HG02610 (cell line): Measurements from ENCODE around the gene NRXN2.
"Not testable (repeated sequence)": the region's sequence is repeated elsewhere in the genome, so short reads cannot be mapped to it uniquely, and the experiment has no call there.

Source experiments
- ATAC-seq: cut with Tn5 transposase; IDR thresholded peaks from one replicate; pipeline ENCODE4 v1.9.1; 2021; ENCODE audit warnings: mild to moderate bottlenecking, moderate library complexity; ENCODE audit not compliant: unreplicated experiment

Gene NRXN2

GRCh38 chr11:64595922-64596321 lies 127.1 kb downstream of the NRXN2 start:
- not testable (repeated sequence) for ATAC-seq

- ATAC-seq, result no peak
Observed at GRCh38 chr11:64594159-64594939, 128.6 kb downstream of the NRXN2 start.

DNA sequence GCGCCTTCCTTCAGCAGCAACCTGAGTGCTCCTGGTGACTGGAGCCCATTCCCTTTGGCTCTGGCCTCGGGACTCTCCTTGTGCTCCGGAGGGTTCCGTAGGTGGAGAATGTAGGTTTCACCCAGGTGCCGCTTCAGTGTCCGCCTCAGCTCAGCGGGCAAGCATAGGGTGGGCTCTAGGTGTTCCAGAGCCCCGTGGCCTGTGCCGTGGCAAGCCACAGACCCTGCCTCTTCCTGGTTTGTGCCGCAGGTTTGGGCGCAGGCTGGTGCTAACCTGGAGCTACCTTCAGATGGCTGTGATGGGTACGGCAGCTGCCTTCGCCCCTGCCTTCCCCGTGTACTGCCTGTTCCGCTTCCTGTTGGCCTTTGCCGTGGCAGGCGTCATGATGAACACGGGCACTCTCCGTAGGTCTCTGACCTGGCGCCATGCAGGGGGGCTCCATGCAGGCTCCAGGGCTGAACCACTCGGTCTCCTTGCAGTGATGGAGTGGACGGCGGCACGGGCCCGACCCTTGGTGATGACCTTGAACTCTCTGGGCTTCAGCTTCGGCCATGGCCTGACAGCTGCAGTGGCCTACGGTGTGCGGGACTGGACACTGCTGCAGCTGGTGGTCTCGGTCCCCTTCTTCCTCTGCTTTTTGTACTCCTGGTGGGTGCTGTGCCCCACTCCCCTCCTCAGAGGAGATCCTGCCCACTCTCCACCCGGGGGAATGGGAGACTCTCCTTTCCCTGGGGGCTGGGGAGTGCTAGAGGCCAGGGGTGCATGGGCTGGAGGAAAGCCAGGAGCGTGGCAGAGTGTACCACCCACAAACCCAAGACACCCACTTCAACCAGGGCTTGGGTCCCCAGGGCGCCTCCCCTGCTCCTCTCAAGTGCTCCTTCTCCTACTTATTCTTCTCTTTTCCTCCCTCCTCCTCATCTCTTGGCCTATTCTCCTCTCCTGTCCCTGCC lies 129.6 kb downstream of the NRXN2 start:
- no peak for ATAC-seq

DNA sequence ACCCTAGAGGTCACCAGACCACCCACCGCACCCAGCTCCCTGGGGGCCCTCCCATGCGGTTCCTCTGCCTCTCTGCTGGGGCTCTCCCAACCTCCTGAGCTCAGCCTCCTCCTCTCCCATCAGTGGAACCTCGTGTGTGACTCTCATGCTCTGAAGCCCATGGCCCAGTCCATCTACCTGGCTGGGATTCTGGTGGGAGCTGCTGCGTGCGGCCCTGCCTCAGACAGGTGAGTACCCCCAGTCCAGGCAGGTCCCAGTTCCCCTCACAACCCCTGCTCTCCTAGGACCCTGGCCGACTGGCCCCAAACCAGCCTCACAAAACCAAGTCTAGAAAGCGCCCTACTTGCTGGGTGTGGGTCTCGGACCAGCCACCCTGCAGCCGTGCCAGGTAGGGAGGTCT lies 130.3 kb downstream of the NRXN2 start:
- no peak for ATAC-seq

- no peak for ATAC-seq
Observed at GRCh38 chr11:64592234-64592615, 130.8 kb downstream of the NRXN2 start.

- ATAC-seq, result no peak
Observed at GRCh38 chr11:64591257-64592233, 131.5 kb downstream of the NRXN2 start.

- no peak for ATAC-seq
Observed at GRCh38 chr11:64590763-64591221, 132.2 kb downstream of the NRXN2 start, which contains the start of gene SLC22A12. TSS of gene SLC22A12 (plus strand) at chr11:64591220. CDS start at chr11:64591557, 337 bp downstream.

DNA sequence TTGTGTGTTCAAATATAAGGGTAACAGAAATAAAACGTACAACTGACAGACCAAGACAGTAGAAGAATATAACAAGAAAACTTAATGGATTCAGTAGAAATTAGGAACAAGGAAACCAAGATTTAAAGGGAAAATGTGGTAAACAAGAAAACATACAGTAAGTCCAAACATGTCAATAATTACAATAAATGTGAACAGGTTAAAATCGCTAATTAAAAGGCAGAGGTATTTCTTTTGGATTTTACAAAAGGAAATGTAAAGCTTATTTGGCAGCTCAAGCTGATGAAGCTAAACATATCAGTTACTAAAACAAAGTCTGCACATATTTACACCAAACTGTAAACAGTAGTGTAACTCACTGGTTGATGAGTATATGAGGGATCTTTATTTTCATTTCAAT lies 134.3 kb downstream of the NRXN2 start:
- ATAC-seq, result no peak

DNA sequence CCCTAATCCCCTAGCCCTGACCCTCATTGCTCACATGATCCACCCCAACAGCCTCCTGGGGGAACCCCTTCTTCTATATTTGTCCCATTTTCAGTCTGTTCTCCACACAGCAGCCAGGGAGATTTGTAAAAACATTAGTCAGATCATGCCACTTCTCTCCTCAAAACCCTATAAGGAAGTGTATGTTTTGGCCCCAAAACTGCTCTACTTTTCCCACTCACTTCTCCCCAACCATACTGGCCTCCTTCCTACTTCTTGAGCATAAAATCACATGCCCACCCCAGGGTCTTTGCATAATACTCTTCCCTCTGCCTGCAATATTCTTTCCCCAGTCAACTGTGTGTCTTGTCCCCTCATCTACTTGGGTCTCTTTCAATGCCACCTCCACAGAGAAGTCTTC lies 136.6 kb downstream of the NRXN2 start:
- ATAC-seq, result no peak

DNA sequence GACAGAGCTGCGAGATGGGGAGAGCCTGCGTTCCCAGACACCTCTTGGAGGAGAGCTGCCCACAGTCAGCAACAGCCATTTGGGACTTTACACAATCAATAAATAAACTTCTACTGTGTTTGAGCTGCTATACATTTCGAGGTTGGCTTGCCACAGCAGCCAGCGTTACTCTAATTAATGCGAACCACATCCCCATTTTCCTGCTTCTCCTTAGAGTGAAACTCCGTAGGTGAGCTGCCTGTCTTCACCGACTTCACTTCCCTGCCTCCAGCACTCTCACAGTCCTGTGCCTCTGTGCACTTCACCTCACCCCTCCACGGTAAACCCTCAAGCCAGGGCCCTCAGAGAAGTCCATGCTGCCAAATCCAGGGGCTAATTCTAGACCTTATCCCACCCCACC lies 137.8 kb downstream of the NRXN2 start:
- no peak for ATAC-seq

GRCh38 chr11:64583296-64584262 lies 139.4 kb downstream of the NRXN2 start:
- ATAC-seq, result no peak

DNA sequence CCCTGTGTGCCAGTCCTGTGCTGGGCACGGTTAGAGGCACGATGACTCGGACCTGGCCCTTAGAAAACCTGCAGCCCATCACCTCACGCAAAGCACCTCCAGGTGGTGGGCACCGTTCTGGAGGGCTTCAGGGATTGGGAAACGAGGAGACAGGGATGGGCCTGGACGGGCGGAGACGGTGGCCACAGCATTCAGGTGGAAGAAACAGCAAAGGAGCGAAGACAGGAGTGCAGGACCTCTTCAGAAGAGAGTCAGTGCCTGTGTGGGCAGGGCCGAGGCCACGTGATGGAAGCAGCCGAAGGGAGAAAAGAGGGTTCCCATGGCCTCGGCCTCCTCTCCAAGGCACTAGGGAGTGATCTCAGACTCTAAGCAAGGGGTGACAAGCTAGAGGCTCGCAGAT lies 140.1 kb downstream of the NRXN2 start:
- no peak for ATAC-seq

GRCh38 chr11:64581057-64581523 lies 141.9 kb downstream of the NRXN2 start:
- no peak for ATAC-seq

DNA sequence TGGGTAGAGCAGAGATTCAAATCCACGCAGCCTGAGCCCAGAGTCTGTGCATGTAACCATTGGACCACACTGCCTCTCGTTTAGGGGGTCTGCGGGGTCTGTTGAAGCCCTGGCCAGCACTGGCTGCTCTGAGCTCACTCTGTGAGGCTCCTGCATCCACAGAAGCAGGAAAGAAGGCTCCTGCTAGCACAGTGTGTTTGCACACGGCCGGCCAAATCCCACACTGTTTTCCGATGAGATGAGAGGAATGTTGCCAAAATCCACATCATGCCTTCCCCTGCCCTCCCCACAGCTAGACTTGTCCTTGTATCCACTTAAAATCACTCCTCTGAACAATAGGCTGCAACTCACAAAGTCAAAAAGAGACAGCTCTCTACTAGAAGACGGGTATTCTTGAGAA lies 142.6 kb downstream of the NRXN2 start:
- ATAC-seq, result no peak

DNA sequence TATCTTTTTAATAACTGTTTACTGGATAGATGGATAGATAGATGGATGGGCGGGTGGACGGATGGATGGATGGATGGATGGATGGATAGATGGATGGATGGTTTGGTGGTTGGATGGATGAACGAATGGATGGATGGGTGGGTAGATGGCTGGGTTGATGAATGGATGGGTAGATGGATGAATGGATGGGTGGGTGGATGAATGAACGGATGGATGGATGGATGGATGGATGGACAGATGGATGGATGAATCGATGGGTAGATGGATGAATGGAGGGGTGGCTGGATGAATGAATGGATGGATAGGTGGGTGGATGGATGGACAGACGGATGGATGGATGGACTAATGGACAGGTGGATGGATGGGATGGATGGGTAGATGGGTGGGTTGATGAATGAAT lies 145.8 kb downstream of the NRXN2 start:
- ATAC-seq, result no peak

DNA sequence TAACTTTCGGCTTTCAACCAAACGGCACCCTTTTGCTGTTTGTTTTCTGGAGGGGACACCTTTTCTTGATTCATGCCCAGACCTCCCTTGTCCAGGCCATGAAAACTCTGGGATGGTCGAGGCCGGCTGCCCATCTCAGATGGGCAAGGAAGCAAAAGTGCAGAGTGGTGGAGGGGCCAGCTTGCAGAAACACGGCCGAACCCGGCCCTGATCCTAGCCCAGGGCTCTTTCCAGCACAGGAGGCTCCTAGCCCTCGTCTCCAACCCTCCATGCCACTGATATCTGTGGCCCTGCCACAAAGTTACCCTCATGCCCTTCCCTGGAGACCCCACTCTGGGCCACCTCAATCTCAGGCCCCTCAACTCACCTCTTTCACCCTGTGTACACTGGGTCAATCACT lies 150.9 kb downstream of the NRXN2 start:
- no peak for ATAC-seq

- ATAC-seq, result no peak
Observed at GRCh38 chr11:64571410-64572091, 151.4 kb downstream of the NRXN2 start.

DNA sequence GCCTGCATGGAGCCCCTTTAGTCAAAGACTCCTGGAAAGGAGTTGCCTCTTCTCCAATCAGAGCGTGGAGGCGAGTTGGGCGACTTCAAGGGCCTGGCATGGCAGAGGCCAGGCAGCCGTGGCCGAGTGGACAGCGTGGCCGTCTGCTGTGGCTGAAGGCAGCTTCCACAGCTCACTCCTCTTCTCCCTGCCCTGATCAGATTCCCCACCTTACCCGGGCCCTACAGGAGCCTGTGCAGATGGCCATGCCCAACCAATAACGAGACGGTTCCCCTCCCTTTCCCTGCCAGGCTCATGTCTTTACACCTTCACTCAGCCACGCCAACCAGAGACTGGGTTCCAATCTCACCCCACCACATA lies 152.0 kb downstream of the NRXN2 start:
- no peak for ATAC-seq

- ATAC-seq, result no peak
Observed at GRCh38 chr11:64570341-64570740, 152.7 kb downstream of the NRXN2 start.
